WTC11 (cell line): ENCODE results near the gene TRIM42. TPM values are rescaled to one million over a fixed set of nuclear protein-coding genes. Genes with fewer than 3 reads are reported as not detected.

Source experiments
- ATAC-seq: fragments of 200-7000 bp; cut with Tn5 transposase; 2 replicates; pipeline ENCODE4 v1.10.0; 2021; ENCODE audit warnings: mild to moderate bottlenecking, moderate library complexity
- CTCF ChIA-PET: fragments of 300-600 bp; sonication (Branson Sonifier 250); formaldehyde crosslinking; loops from one replicate; lab custom pipeline; 2021; ENCODE audit warnings: antibody characterized with exemption; lab: Charles Lee
- POLR2A ChIA-PET: fragments of 350-600 bp; sonication (Branson Sonifier 250); formaldehyde crosslinking; loops from one replicate; lab custom pipeline; 2021; ENCODE audit warnings: antibody characterized with exemption; lab: Charles Lee
- DNase-seq: peaks from one replicate; pipeline ENCODE4 v3.0.0; 2021; ENCODE audit warnings: low spot score
- H3K27ac Mint-ChIP-seq: 2 replicates; pipeline ENCODE4 v1.8.0; 2021; ENCODE audit warnings: mixed read lengths
- H3K27me3 Mint-ChIP-seq: 2 replicates; pipeline ENCODE4 v1.8.0; 2021; ENCODE audit warnings: low read depth, mild to moderate bottlenecking, moderate library complexity, mixed read lengths
- H3K36me3 Mint-ChIP-seq: 2 replicates; pipeline ENCODE4 v1.8.0; 2021; ENCODE audit warnings: mixed read lengths
- H3K4me1 Mint-ChIP-seq: 2 replicates; pipeline ENCODE4 v1.8.0; 2022; ENCODE audit warnings: mixed read lengths
- H3K4me3 Mint-ChIP-seq: 2 replicates; pipeline ENCODE4 v1.8.0; 2021; ENCODE audit warnings: mild to moderate bottlenecking, moderate library complexity, mixed read lengths
- H3K9me3 Mint-ChIP-seq: 2 replicates; pipeline ENCODE4 v1.8.0; 2021; ENCODE audit warnings: mixed read lengths
- ATF1 ChIP-seq: sonication (generic); formaldehyde crosslinking; IDR thresholded peaks from 2 replicates; pipeline ENCODE4 v1.8.1; 2023; ENCODE audit warnings: mild to moderate bottlenecking, moderate library complexity, missing genetic modification reagents
- EMX1 ChIP-seq: fragments of 250-450 bp; sonication (Bioruptor Pico); IDR thresholded peaks from 2 replicates; pipeline ENCODE4 v1.8.0; 2021; ENCODE audit warnings: mild to moderate bottlenecking
- ETV6 ChIP-seq: sonication (generic); formaldehyde crosslinking; IDR thresholded peaks from 2 replicates; pipeline ENCODE4 v1.8.1; 2022; ENCODE audit warnings: mild to moderate bottlenecking, missing genetic modification reagents
- GABPB1 ChIP-seq: sonication (generic); formaldehyde crosslinking; IDR thresholded peaks from 2 replicates; pipeline ENCODE4 v1.8.1; 2023; ENCODE audit warnings: mild to moderate bottlenecking, missing genetic modification reagents
- GRHL2 ChIP-seq: fragments of 250-450 bp; sonication (Bioruptor Pico); IDR thresholded peaks from 2 replicates; pipeline ENCODE4 v1.8.0; 2022; ENCODE audit warnings: mild to moderate bottlenecking, moderate library complexity; ENCODE audit not compliant: insufficient replicate concordance, severe bottlenecking
- IRF2 ChIP-seq: sonication (generic); formaldehyde crosslinking; IDR thresholded peaks from 2 replicates; pipeline ENCODE4 v1.8.0; 2022; ENCODE audit warnings: low read depth, missing genetic modification reagents, borderline replicate concordance
- JUN ChIP-seq: sonication (generic); formaldehyde crosslinking; IDR thresholded peaks from 2 replicates; pipeline ENCODE4 v1.8.0; 2023; ENCODE audit warnings: mild to moderate bottlenecking, missing genetic modification reagents
- NR3C1 ChIP-seq: sonication (generic); formaldehyde crosslinking; conservative IDR thresholded peaks from 2 replicates; pipeline ENCODE4 v1.8.1; 2023; ENCODE audit warnings: low read depth, mild to moderate bottlenecking, missing genetic modification reagents
- PRRX2 ChIP-seq: fragments of 250-450 bp; sonication (Bioruptor Pico); IDR thresholded peaks from 2 replicates; pipeline ENCODE4 v1.8.0; 2021; ENCODE audit warnings: mild to moderate bottlenecking
- RELA ChIP-seq: sonication (generic); formaldehyde crosslinking; IDR thresholded peaks from 2 replicates; pipeline ENCODE4 v1.8.1; 2022; ENCODE audit warnings: missing genetic modification reagents, mild to moderate bottlenecking, borderline replicate concordance
- SMAD4 ChIP-seq: sonication (generic); formaldehyde crosslinking; IDR thresholded peaks from 2 replicates; pipeline ENCODE4 v1.8.0; 2022; ENCODE audit warnings: mild to moderate bottlenecking, missing genetic modification reagents
- SOX15 ChIP-seq: fragments of 250-450 bp; sonication (Bioruptor Pico); IDR thresholded peaks from 2 replicates; pipeline ENCODE4 v1.9.0; 2021; ENCODE audit warnings: mild to moderate bottlenecking
- TEAD1 ChIP-seq: sonication (generic); formaldehyde crosslinking; IDR thresholded peaks from 2 replicates; pipeline ENCODE4 v1.8.0; 2022; ENCODE audit warnings: mild to moderate bottlenecking, missing genetic modification reagents
- TP53 ChIP-seq: sonication (generic); formaldehyde crosslinking; IDR thresholded peaks from 2 replicates; pipeline ENCODE4 v1.8.1; 2023; ENCODE audit warnings: mild to moderate bottlenecking, missing genetic modification reagents
- ZNF138 ChIP-seq: sonication (generic); formaldehyde crosslinking; conservative IDR thresholded peaks from 2 replicates; pipeline ENCODE4 v1.8.1; 2022; ENCODE audit warnings: mild to moderate bottlenecking, moderate library complexity, missing genetic modification reagents
- ZNF396 ChIP-seq: fragments of 250-450 bp; sonication (Bioruptor Pico); IDR thresholded peaks from 2 replicates; pipeline ENCODE4 v1.8.0; 2021; ENCODE audit warnings: mild to moderate bottlenecking, moderate library complexity, borderline replicate concordance
- total RNA-seq: library from RNA; stranded (reverse); gene quantifications from 3 replicates; pipeline ENCODE4 v1.2.3, GENCODE V29; 2021
- TF ChIP-seq, protein P1 (sequence below): sonication (generic); formaldehyde crosslinking; IDR thresholded peaks from 2 replicates; pipeline ENCODE4 v1.8.0; 2022; ENCODE audit warnings: missing genetic modification reagents
- TF ChIP-seq, protein P2 (sequence below): sonication (generic); formaldehyde crosslinking; conservative IDR thresholded peaks from 2 replicates; pipeline ENCODE4 v1.8.1; 2022; ENCODE audit warnings: mild to moderate bottlenecking, missing genetic modification reagents
- TF ChIP-seq, protein P3 (sequence below): fragments of 200-600 bp; IDR thresholded peaks from 2 replicates; pipeline ENCODE4 v1.8.0; 2022; ENCODE audit warnings: antibody characterized with exemption
- TF ChIP-seq, protein P4 (sequence below): sonication (generic); formaldehyde crosslinking; IDR thresholded peaks from 2 replicates; pipeline ENCODE4 v1.8.1; 2022; ENCODE audit warnings: mild to moderate bottlenecking, moderate library complexity, missing genetic modification reagents
- TF ChIP-seq, protein P5 (sequence below): fragments of 250-450 bp; sonication (Bioruptor Pico); IDR thresholded peaks from 2 replicates; pipeline ENCODE4 v1.8.0; 2021; ENCODE audit warnings: mild to moderate bottlenecking
- TF ChIP-seq, protein P6 (sequence below): fragments of 250-450 bp; sonication (Bioruptor Pico); IDR thresholded peaks from 2 replicates; pipeline ENCODE4 v1.9.0; 2021; ENCODE audit warnings: mild to moderate bottlenecking, borderline replicate concordance

The TRIM42 gene
- total RNA-seq, 1 experiment from 2014 or later, result not detected

DNA sequence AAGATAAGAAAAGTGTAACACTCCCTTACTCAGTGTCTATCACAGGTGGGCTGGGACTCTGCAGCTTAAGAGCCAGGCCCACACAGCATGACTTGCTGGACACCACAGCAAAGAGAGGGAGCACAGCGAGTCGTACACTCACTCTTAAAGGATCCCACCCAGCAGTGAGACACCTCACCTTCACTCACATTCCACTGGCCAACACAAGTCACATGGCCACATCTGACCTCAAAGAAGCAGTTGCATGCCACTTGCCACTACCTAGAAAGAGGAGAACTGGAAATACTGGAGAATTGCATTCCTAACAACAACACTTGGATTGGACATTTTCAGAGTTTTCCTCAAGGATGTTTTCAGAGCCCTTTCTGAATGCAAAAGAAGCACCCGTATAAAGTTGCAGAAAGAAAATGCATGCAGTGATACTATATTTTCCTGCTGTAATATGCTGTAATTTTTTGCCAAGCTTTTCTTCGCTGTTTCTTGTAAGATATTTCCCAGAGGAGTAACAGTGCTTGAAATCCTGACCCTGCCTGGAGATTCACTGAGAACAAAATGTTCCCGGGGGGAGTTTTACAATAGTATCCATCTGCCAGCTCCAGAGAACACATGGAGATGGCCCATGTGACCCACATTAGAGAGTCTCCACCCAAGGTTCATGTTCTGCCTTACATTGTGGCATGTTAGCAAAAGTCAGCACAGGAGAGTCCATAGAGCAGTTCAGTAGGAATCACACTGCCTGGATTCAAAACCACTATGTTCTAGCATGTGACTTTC, 42.2 kb downstream of the TRIM42 start:
- no peak for ATAC-seq
- Mint-ChIP-seq H3K9me3 (peaks cover 5% of the 10 kb centered on the region), H3K4me1 (peaks cover 4% of the 10 kb centered on the region), H3K36me3 (no peaks in the 10 kb centered on the region), H3K4me3 (no peak overlapping the region)
- DNase-seq, result no peak
- POLR2A ChIA-PET, result no interaction called here
- no peak for TF ChIP-seq TEAD1 (CRISPR knock-in tag)
- TF ChIP-seq, protein P1, sequence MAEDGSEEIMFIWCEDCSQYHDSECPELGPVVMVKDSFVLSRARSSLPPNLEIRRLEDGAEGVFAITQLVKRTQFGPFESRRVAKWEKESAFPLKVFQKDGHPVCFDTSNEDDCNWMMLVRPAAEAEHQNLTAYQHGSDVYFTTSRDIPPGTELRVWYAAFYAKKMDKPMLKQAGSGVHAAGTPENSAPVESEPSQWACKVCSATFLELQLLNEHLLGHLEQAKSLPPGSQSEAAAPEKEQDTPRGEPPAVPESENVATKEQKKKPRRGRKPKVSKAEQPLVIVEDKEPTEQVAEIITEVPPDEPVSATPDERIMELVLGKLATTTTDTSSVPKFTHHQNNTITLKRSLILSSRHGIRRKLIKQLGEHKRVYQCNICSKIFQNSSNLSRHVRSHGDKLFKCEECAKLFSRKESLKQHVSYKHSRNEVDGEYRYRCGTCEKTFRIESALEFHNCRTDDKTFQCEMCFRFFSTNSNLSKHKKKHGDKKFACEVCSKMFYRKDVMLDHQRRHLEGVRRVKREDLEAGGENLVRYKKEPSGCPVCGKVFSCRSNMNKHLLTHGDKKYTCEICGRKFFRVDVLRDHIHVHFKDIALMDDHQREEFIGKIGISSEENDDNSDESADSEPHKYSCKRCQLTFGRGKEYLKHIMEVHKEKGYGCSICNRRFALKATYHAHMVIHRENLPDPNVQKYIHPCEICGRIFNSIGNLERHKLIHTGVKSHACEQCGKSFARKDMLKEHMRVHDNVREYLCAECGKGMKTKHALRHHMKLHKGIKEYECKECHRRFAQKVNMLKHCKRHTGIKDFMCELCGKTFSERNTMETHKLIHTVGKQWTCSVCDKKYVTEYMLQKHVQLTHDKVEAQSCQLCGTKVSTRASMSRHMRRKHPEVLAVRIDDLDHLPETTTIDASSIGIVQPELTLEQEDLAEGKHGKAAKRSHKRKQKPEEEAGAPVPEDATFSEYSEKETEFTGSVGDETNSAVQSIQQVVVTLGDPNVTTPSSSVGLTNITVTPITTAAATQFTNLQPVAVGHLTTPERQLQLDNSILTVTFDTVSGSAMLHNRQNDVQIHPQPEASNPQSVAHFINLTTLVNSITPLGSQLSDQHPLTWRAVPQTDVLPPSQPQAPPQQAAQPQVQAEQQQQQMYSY, result no peak
- TF ChIP-seq, protein P2, sequence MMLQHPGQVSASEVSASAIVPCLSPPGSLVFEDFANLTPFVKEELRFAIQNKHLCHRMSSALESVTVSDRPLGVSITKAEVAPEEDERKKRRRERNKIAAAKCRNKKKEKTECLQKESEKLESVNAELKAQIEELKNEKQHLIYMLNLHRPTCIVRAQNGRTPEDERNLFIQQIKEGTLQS, result no peak
- TF ChIP-seq, protein P3, sequence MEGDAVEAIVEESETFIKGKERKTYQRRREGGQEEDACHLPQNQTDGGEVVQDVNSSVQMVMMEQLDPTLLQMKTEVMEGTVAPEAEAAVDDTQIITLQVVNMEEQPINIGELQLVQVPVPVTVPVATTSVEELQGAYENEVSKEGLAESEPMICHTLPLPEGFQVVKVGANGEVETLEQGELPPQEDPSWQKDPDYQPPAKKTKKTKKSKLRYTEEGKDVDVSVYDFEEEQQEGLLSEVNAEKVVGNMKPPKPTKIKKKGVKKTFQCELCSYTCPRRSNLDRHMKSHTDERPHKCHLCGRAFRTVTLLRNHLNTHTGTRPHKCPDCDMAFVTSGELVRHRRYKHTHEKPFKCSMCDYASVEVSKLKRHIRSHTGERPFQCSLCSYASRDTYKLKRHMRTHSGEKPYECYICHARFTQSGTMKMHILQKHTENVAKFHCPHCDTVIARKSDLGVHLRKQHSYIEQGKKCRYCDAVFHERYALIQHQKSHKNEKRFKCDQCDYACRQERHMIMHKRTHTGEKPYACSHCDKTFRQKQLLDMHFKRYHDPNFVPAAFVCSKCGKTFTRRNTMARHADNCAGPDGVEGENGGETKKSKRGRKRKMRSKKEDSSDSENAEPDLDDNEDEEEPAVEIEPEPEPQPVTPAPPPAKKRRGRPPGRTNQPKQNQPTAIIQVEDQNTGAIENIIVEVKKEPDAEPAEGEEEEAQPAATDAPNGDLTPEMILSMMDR, result no peak
- no peak for TF ChIP-seq ZNF396
- no peak for TF ChIP-seq SMAD4 (CRISPR knock-in tag)
- no peak for TF ChIP-seq EMX1
- TF ChIP-seq GABPB1, result no peak
- no peak for TF ChIP-seq RELA
- TF ChIP-seq IRF2, result no peak
- TF ChIP-seq, protein P4, sequence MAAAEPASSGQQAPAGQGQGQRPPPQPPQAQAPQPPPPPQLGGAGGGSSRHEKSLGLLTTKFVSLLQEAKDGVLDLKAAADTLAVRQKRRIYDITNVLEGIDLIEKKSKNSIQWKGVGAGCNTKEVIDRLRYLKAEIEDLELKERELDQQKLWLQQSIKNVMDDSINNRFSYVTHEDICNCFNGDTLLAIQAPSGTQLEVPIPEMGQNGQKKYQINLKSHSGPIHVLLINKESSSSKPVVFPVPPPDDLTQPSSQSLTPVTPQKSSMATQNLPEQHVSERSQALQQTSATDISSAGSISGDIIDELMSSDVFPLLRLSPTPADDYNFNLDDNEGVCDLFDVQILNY (CRISPR knock-in tag), result no peak
- TF ChIP-seq, all 79 proteins: peak for 0
- CTCF ChIA-PET, result no interaction called here
- Mint-ChIP-seq H3K27me3 (no peaks in the 10 kb centered on the region), H3K27ac (no peak overlapping the region)

DNA sequence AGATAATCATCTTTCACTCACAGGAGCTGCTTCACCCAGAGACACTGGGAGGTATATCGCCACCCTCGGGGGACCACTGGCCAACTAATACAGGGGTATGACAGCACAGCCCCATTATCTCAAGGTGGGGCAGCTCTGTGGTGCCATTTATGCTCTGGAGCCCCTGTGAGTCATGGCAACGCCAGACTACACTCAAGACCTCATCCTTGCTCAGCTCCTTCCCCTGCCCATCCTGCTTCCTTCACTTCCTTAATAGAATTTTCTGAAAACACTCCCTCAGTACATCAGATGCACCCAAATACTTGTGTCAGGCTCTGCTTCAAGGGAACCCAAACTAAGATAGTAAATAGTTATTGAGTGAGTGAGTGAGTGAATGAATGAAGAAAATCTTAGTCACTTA, 45.7 kb downstream of the TRIM42 start:
- H3K36me3 Mint-ChIP-seq, result no peaks in the 10 kb centered on the region
- H3K27me3 Mint-ChIP-seq, result no peaks in the 10 kb centered on the region; the same call in 1 of the 2 replicates
- CTCF ChIA-PET, result no interaction called here
- TF ChIP-seq, protein P5, sequence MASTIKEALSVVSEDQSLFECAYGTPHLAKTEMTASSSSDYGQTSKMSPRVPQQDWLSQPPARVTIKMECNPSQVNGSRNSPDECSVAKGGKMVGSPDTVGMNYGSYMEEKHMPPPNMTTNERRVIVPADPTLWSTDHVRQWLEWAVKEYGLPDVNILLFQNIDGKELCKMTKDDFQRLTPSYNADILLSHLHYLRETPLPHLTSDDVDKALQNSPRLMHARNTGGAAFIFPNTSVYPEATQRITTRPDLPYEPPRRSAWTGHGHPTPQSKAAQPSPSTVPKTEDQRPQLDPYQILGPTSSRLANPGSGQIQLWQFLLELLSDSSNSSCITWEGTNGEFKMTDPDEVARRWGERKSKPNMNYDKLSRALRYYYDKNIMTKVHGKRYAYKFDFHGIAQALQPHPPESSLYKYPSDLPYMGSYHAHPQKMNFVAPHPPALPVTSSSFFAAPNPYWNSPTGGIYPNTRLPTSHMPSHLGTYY (CRISPR knock-in tag), result no peak
- TF ChIP-seq JUN (no peak), ATF1 (CRISPR knock-in tag) (no peak), IRF2 (no peak), ZNF138 (no peak), GRHL2 (CRISPR knock-in tag) (no peak), ETV6 (no peak), PRRX2 (no peak), ZNF396 (no peak), SOX15 (no peak), NR3C1 (CRISPR knock-in tag) (no peak), TP53 (CRISPR knock-in tag) (no peak)
- TF ChIP-seq, protein P6, sequence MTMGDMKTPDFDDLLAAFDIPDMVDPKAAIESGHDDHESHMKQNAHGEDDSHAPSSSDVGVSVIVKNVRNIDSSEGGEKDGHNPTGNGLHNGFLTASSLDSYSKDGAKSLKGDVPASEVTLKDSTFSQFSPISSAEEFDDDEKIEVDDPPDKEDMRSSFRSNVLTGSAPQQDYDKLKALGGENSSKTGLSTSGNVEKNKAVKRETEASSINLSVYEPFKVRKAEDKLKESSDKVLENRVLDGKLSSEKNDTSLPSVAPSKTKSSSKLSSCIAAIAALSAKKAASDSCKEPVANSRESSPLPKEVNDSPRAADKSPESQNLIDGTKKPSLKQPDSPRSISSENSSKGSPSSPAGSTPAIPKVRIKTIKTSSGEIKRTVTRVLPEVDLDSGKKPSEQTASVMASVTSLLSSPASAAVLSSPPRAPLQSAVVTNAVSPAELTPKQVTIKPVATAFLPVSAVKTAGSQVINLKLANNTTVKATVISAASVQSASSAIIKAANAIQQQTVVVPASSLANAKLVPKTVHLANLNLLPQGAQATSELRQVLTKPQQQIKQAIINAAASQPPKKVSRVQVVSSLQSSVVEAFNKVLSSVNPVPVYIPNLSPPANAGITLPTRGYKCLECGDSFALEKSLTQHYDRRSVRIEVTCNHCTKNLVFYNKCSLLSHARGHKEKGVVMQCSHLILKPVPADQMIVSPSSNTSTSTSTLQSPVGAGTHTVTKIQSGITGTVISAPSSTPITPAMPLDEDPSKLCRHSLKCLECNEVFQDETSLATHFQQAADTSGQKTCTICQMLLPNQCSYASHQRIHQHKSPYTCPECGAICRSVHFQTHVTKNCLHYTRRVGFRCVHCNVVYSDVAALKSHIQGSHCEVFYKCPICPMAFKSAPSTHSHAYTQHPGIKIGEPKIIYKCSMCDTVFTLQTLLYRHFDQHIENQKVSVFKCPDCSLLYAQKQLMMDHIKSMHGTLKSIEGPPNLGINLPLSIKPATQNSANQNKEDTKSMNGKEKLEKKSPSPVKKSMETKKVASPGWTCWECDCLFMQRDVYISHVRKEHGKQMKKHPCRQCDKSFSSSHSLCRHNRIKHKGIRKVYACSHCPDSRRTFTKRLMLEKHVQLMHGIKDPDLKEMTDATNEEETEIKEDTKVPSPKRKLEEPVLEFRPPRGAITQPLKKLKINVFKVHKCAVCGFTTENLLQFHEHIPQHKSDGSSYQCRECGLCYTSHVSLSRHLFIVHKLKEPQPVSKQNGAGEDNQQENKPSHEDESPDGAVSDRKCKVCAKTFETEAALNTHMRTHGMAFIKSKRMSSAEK (CRISPR knock-in tag), result no peak

More for the DNA sequence above, 45.7 kb downstream of the TRIM42 start:
- H3K27ac Mint-ChIP-seq, result no peak overlapping the region
- H3K9me3 Mint-ChIP-seq, result peaks cover 12% of the 10 kb centered on the region
- ATAC-seq (no peak), DNase-seq (no peak)
- POLR2A ChIA-PET, result no interaction called here
- peaks cover 33% of the 10 kb centered on the region for H3K4me1 Mint-ChIP-seq
- H3K4me3 Mint-ChIP-seq, result no peak overlapping the region
